ENCODE data around the gene DBF4B. TPM values are rescaled to one million over a fixed set of nuclear protein-coding genes. Genes with fewer than 3 reads are reported as not detected.

Gene DBF4B
- total and polyA plus RNA-seq, 2 of the 13 experiments (the other 11 are each of a cell fraction or from before 2014, with no cell fraction given), result 11.7 to 13.2 TPM

DNA sequence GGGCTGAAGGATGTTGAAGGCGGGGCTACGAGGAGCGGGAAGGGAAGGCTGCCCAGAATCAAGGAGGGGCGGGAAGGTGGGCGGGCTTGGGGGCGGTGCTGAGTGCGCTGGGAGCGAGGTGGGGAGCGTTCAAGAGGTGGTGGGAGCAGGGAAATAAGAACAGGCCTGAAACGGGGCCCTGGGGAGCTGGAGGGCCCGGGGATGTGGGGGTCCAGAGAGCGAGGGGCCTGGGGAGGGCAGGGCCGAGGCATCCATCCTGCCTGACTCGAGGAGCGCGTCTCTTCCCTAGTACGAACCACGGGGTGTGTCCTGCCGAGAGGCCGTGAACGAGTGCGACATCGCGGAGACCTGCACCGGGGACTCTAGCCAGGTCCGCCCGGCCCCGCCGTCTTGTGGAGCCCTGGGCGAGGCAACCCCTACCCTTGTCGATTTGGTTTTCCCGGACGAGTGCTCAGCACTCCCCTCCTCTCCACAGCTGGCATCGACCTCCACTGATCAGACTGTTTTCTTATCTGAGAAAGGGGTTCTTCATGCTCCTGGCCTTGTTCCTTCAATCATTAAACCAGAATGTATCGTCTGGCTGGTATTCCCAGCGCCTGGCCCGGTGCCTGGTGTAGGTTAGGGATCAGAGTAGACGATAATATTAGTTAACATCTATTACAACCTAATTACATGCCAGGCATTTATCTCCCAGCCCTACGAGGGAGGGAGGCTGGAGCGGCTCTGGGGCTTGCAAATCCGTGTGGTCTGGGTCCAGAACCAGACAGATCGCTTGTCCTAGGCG, 67.6 kb downstream of the DBF4B start (continued):
- TF ChIP-seq, protein P1, sequence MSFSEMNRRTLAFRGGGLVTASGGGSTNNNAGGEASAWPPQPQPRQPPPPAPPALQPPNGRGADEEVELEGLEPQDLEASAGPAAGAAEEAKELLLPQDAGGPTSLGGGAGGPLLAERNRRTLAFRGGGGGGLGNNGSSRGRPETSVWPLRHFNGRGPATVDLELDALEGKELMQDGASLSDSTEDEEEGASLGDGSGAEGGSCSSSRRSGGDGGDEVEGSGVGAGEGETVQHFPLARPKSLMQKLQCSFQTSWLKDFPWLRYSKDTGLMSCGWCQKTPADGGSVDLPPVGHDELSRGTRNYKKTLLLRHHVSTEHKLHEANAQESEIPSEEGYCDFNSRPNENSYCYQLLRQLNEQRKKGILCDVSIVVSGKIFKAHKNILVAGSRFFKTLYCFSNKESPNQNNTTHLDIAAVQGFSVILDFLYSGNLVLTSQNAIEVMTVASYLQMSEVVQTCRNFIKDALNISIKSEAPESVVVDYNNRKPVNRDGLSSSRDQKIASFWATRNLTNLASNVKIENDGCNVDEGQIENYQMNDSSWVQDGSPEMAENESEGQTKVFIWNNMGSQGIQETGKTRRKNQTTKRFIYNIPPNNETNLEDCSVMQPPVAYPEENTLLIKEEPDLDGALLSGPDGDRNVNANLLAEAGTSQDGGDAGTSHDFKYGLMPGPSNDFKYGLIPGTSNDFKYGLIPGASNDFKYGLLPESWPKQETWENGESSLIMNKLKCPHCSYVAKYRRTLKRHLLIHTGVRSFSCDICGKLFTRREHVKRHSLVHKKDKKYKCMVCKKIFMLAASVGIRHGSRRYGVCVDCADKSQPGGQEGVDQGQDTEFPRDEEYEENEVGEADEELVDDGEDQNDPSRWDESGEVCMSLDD (CRISPR knock-in tag; IDR thresholded peaks at IDR 0.05; ENCODE audit: borderline replicate concordance), result no peak
- no peak for TF ChIP-seq ZNF501 (CRISPR knock-in tag; IDR thresholded peaks at IDR 0.05)
- TF ChIP-seq ZNF224 (CRISPR knock-in tag; IDR thresholded peaks at IDR 0.05), result no peak
- TF ChIP-seq ZNF101 (CRISPR knock-in tag; IDR thresholded peaks at IDR 0.05; ENCODE audit: borderline replicate concordance, low read depth), result no peak
- TF ChIP-seq, protein P2, sequence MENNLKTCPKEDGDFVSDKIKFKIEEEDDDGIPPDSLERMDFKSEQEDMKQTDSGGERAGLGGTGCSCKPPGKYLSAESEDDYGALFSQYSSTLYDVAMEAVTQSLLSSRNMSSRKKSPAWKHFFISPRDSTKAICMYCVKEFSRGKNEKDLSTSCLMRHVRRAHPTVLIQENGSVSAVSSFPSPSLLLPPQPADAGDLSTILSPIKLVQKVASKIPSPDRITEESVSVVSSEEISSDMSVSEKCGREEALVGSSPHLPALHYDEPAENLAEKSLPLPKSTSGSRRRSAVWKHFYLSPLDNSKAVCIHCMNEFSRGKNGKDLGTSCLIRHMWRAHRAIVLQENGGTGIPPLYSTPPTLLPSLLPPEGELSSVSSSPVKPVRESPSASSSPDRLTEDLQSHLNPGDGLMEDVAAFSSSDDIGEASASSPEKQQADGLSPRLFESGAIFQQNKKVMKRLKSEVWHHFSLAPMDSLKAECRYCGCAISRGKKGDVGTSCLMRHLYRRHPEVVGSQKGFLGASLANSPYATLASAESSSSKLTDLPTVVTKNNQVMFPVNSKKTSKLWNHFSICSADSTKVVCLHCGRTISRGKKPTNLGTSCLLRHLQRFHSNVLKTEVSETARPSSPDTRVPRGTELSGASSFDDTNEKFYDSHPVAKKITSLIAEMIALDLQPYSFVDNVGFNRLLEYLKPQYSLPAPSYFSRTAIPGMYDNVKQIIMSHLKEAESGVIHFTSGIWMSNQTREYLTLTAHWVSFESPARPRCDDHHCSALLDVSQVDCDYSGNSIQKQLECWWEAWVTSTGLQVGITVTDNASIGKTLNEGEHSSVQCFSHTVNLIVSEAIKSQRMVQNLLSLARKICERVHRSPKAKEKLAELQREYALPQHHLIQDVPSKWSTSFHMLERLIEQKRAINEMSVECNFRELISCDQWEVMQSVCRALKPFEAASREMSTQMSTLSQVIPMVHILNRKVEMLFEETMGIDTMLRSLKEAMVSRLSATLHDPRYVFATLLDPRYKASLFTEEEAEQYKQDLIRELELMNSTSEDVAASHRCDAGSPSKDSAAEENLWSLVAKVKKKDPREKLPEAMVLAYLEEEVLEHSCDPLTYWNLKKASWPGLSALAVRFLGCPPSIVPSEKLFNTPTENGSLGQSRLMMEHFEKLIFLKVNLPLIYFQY (CRISPR knock-in tag; IDR thresholded peaks at IDR 0.05; ENCODE audit: borderline replicate concordance), result no peak
- TF ChIP-seq ZMYM3 (CRISPR knock-in tag; IDR thresholded peaks at IDR 0.05), result peak; percentile 64; the same call in 1 of the 2 replicates
- no peak for TF ChIP-seq ZNF567 (CRISPR knock-in tag; IDR thresholded peaks at IDR 0.05; ENCODE audit: borderline replicate concordance)
- no peak for TF ChIP-seq KAT2B (IDR thresholded peaks at IDR 0.05; ENCODE audit: borderline replicate concordance, low read depth, low read length)
- TF ChIP-seq ZNF629 (CRISPR knock-in tag; conservative IDR thresholded peaks at IDR 0.05), result peak; percentile 66
- TF ChIP-seq, protein P3, sequence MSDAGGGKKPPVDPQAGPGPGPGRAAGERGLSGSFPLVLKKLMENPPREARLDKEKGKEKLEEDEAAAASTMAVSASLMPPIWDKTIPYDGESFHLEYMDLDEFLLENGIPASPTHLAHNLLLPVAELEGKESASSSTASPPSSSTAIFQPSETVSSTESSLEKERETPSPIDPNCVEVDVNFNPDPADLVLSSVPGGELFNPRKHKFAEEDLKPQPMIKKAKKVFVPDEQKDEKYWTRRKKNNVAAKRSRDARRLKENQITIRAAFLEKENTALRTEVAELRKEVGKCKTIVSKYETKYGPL (CRISPR knock-in tag; IDR thresholded peaks at IDR 0.05), result no peak
- TF ChIP-seq ZSCAN31 (CRISPR knock-in tag; IDR thresholded peaks at IDR 0.05; ENCODE audit: low read depth), result no peak
- TF ChIP-seq NFATC3 (CRISPR knock-in tag; IDR thresholded peaks at IDR 0.05), result no peak
- no peak for TF ChIP-seq ZNF282 (IDR thresholded peaks at IDR 0.05; ENCODE audit: partially characterized antibody)
- TF ChIP-seq, protein P4, sequence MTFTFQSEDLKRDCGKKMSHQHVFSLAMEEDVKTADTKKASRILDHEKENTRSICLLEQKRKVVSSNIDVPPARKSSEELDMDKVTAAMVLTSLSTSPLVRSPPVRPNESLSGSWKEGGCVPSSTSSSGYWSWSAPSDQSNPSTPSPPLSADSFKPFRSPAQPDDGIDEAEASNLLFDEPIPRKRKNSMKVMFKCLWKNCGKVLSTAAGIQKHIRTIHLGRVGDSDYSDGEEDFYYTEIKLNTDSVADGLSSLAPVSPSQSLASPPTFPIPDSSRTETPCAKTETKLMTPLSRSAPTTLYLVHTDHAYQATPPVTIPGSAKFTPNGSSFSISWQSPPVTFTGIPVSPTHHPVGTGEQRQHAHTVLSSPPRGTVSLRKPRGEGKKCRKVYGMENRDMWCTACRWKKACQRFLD (CRISPR knock-in tag; IDR thresholded peaks at IDR 0.05; ENCODE audit: borderline replicate concordance), result no peak
- TF ChIP-seq, protein P5, sequence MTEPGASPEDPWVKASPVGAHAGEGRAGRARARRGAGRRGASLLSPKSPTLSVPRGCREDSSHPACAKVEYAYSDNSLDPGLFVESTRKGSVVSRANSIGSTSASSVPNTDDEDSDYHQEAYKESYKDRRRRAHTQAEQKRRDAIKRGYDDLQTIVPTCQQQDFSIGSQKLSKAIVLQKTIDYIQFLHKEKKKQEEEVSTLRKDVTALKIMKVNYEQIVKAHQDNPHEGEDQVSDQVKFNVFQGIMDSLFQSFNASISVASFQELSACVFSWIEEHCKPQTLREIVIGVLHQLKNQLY (CRISPR knock-in tag; IDR thresholded peaks at IDR 0.05), result no peak
- TF ChIP-seq SMAD1 (CRISPR knock-in tag; IDR thresholded peaks at IDR 0.05; ENCODE audit: borderline replicate concordance, low read depth), result no peak
- TF ChIP-seq, protein P6, sequence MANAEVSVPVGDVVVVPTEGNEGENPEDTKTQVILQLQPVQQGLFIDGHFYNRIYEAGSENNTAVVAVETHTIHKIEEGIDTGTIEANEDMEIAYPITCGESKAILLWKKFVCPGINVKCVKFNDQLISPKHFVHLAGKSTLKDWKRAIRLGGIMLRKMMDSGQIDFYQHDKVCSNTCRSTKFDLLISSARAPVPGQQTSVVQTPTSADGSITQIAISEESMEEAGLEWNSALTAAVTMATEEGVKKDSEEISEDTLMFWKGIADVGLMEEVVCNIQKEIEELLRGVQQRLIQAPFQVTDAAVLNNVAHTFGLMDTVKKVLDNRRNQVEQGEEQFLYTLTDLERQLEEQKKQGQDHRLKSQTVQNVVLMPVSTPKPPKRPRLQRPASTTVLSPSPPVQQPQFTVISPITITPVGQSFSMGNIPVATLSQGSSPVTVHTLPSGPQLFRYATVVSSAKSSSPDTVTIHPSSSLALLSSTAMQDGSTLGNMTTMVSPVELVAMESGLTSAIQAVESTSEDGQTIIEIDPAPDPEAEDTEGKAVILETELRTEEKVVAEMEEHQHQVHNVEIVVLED (CRISPR knock-in tag; IDR thresholded peaks at IDR 0.05; ENCODE audit: borderline replicate concordance), result no peak

Data from HepG2 (cell line).